ENCODE data around the gene TENM3. TPM values are rescaled to one million over a fixed set of nuclear protein-coding genes. Genes with fewer than 3 reads are reported as not detected.

TENM3 gene
- total and polyA plus RNA-seq, 12 donors: 2.6 to 54.4 (median 42.8) TPM

GRCh38 chr4:182202650-182203049 lies 40.6 kb upstream of the TENM3 start:
- DNase-seq: no peak
- Histone ChIP-seq H3K36me3 (replicated peaks in 1 of 2) (no peaks in the 10 kb centered on the region), H3K4me3 (no peak overlapping the region), H3K4me1 (replicated peaks in 1 of 2) (peaks cover 5 to 7% of the 10 kb centered on the region in 2 donors), H3K27ac (no peak overlapping the region), H3K27me3 (no peaks in the 10 kb centered on the region), H3K9me3 (replicated peaks in 1 of 3) (no peaks in the 10 kb centered on the region)
- TF ChIP-seq CTCF (IDR thresholded peaks at IDR 0.05) (no peak), POLR2A (IDR thresholded peaks at IDR 0.05) (no peak)
- intact Hi-C loops (cut with DNase I): no loop called here
- 88 to 98% (median 94%) methylated on average over 8 of the region's 8 CpGs for WGBS, 4 donors

DNA sequence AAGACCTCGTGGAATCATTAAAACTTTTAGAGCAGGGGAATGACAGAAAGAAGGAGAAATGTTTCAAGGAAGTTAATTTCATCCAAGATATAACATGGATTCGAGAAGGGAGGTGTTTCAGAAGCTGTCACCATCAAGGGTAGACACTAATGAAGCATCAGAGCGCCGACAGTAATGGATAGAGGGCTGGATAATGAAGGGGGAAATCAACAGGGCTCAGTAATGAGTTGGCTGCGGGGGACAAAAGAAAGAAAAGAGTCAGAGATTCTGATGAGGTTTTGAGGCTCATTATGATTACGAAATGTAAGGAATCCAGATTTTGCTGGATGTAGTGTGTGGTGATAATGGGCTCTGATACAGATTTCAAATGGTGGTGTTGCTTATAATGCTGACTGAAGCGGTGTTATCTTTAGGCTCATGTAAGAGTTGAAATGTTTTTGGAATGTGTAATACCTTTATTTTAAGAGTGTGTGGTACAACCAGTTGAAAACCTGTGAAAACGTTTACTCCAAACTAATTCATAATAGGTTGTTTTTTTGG lies 39.3 kb upstream of the TENM3 start:
- no peaks in the 10 kb centered on the region for H3K36me3 ChIP-seq (replicated peaks in 1 of 2)
- no peak overlapping the region for H3K27ac ChIP-seq
- H3K9me3 ChIP-seq (replicated peaks in 1 of 3): no peaks in the 10 kb centered on the region
- no peak overlapping the region for H3K4me3 ChIP-seq
- TF ChIP-seq CTCF (IDR thresholded peaks at IDR 0.05) (no peak), POLR2A (IDR thresholded peaks at IDR 0.05) (no peak)
- DNase-seq: no peak
- H3K4me1 ChIP-seq (replicated peaks in 1 of 2): peaks cover 13 to 20% of the 10 kb centered on the region in 2 donors
- intact Hi-C loops (cut with DNase I): no loop called here
- H3K27me3 ChIP-seq: no peaks in the 10 kb centered on the region
- 86 to 93% (median 88%) methylated on average over 8 of the region's 8 CpGs for WGBS, 4 donors

- Histone ChIP-seq H3K9me3 (replicated peaks in 1 of 3) (no peaks in the 10 kb centered on the region), H3K27me3 (no peaks in the 10 kb centered on the region), H3K4me1 (replicated peaks in 1 of 2) (peaks cover 13 to 20% of the 10 kb centered on the region in 2 donors), H3K4me3 (no peak overlapping the region), H3K36me3 (replicated peaks in 1 of 2) (no peaks in the 10 kb centered on the region), H3K27ac (no peak overlapping the region)
- no peak for DNase-seq
- intact Hi-C loops (cut with DNase I): no loop called here
- no peak for TF ChIP-seq CTCF (IDR thresholded peaks at IDR 0.05)
- TF ChIP-seq POLR2A (IDR thresholded peaks at IDR 0.05): no peak
- WGBS, 4 donors: 87 to 95% (median 89%) methylated on average over 9 of the region's 9 CpGs
Observed at GRCh38 chr4:182205306-182205705, 37.9 kb upstream of the TENM3 start.

GRCh38 chr4:182206266-182206665 lies 36.9 kb upstream of the TENM3 start:
- Histone ChIP-seq H3K27ac (no peak overlapping the region), H3K9me3 (replicated peaks in 1 of 3) (no peaks in the 10 kb centered on the region), H3K4me3 (no peak overlapping the region), H3K36me3 (replicated peaks in 1 of 2) (no peaks in the 10 kb centered on the region), H3K27me3 (no peaks in the 10 kb centered on the region), H3K4me1 (replicated peaks in 1 of 2) (peaks cover 13 to 20% of the 10 kb centered on the region in 2 donors)
- WGBS, 4 donors: 89 to 99% (median 92%) methylated on average over 5 of the region's 5 CpGs
- DNase-seq: no peak
- no peak for TF ChIP-seq POLR2A (IDR thresholded peaks at IDR 0.05)
- intact Hi-C loops (cut with DNase I): no loop called here

- TF ChIP-seq POLR2A (IDR thresholded peaks at IDR 0.05) (no peak), CTCF (IDR thresholded peaks at IDR 0.05) (no peak)
- no peaks in the 10 kb centered on the region for H3K27me3 ChIP-seq
- 66 to 80% (median 74%) methylated on average over 4 of the region's 4 CpGs for WGBS, 4 donors
- H3K36me3 ChIP-seq (replicated peaks in 1 of 2): no peaks in the 10 kb centered on the region
- H3K9me3 ChIP-seq (replicated peaks in 1 of 3): no peaks in the 10 kb centered on the region
- intact Hi-C loops (cut with DNase I): no loop called here
- H3K4me3 ChIP-seq: no peak overlapping the region
- DNase-seq: no peak
- H3K4me1 ChIP-seq (replicated peaks in 1 of 2): peaks cover 13 to 25% of the 10 kb centered on the region in 2 donors
- H3K27ac ChIP-seq: peak overlapping the region in 3 of 5 donors; percentile 55 to 89 (median 79)
Observed at GRCh38 chr4:182206916-182207315, 36.3 kb upstream of the TENM3 start.

Measured in adrenal gland (tissue), 12 donors.